Ovary (tissue), 3 donors: ENCODE measurements around the gene AKR1A1.

ENCODE experiments used
- CTCF ChIP-seq, 3 donors: fragments of 450-650 bp in 2 of 3; fragments of 200-600 bp in 1 of 3; IDR thresholded peaks; one replicate each; pipeline versions ENCODE4 v1.5.1 to v1.8.0; 2016 to 2022; ENCODE audit warnings: antibody characterized with exemption in 3 of 3, mild to moderate bottlenecking in 1 of 3
- EP300 ChIP-seq: sonication (generic); formaldehyde crosslinking; IDR thresholded peaks from one replicate; pipeline ENCODE4 v1.6.1; 2017; ENCODE audit warnings: antibody characterized with exemption
- POLR2A ChIP-seq: fragments of 450-650 bp; IDR thresholded peaks from one replicate; pipeline ENCODE4 v1.6.1; 2017; ENCODE audit warnings: antibody characterized with exemption, mild to moderate bottlenecking, moderate library complexity
- donor health status: DM: no; HTN: no; CAD: no.

- TF ChIP-seq CTCF (IDR thresholded peaks at IDR 0.05) = no peak
- TF ChIP-seq POLR2A = no peak
- no peak for TF ChIP-seq EP300
Measured at GRCh38 chr1:45510972-45511527, 39.6 kb upstream of the AKR1A1 start.
